GM21381 (cell line): Measurements from ENCODE around the gene APBA2.
"Not testable (repeated sequence)": the region's sequence is repeated elsewhere in the genome, so short reads cannot be mapped to it uniquely, and the experiment has no call there.

ENCODE experiments used
- ATAC-seq: cut with Tn5 transposase; IDR thresholded peaks from one replicate; pipeline ENCODE4 v1.9.1; 2021; ENCODE audit warnings: mild to moderate bottlenecking, moderate library complexity; ENCODE audit not compliant: unreplicated experiment

Gene APBA2

DNA sequence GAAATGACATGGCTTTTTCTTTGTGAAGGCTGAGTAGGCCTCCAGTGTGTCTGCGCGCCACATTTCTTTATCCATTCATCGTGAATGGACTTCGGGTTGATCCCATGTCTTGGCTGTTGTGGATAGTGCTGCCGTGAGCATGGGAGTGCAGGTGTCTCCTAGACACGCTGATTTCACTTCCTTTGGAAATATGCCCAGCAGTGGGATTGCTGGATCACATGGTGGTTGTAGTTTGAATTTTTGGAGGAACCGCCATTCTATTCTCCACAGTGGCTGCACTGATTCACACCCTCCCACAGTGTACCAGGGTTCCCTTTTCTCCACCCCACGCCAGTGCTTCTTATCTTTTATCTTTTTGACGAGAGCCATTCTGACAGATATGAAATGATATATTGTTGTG is 212.2 kb downstream of the APBA2 start:
- no peak for ATAC-seq

DNA sequence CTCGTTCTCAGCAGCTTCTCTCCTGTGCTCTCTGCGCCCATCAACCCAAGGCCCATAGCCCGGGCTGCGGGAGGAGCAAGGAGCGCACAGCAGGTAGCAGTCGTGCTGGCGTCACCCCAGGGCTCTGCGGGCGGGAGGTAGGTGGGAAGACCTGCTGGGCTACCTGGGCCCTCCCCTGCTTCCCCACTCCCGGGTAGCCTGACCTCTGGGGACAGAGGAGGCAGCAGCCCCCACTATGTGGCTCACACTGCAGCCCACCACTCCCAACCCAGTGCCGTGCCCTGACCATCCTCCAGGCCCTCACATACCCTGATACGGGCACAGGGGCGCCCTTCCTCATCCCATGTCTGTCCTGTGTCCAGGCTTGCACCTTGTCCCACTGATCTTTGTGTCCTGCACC is 212.9 kb downstream of the APBA2 start:
- no peak for ATAC-seq

DNA sequence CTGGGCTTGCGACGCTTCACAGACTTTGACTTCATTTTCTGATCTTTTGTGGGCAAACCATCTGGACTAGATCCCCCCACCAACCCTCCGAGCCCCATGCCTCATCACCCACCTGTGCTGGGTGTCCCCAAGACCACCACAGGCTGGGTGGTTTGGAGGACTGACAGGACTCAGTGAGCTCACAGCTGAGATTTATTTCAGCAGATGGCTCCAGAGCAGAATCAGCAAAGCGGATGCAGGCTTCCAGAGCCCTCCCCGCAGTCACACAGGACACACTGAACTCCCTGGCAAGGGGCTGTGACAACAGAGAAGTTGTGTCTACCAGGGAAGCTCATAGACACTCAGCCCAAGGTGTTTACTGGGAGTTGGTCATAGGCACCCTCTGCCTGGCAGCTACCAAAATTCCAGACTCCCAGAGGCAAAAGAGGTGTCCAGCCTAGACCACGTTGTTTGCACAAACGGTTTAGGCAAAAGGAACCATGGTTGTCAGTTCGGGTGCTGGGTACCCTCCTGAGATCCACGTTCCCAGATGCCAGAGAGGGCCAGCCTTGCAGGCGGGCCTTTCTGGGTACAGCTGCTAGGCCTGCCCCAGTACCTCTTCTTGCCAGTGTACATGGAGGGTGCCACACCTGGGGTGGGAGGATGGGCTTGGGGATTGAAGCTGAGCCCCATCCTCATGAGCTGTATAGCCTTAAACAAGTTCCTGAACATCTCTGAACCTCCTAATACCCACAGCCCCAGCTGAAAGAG is 213.5 kb downstream of the APBA2 start:
- no peak for ATAC-seq

DNA sequence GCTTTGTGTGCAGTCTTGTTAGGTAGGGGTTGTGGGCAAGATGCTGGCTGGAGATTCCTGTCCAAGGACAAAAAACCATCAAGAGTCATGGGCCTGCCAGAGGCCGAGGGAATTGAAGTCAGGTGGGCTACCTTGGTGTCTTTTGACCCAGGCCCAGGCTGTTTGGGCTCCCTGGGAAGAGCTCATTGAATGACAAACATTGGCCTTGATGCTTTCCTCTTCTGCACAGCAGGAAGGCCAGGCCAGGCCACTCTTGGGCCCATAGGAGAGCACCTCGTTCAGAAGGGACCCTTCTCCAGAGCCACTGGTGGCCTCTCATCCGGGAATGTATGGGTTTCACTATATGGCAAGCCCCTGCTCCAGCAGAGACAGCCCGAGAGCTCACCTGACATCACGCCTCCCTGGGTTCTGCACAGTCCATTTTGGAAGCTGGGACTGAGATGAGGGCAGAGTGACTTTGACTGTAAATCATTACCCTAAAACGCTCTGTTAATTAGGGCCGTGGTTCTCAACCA is 214.8 kb downstream of the APBA2 start:
- ATAC-seq = no peak

DNA sequence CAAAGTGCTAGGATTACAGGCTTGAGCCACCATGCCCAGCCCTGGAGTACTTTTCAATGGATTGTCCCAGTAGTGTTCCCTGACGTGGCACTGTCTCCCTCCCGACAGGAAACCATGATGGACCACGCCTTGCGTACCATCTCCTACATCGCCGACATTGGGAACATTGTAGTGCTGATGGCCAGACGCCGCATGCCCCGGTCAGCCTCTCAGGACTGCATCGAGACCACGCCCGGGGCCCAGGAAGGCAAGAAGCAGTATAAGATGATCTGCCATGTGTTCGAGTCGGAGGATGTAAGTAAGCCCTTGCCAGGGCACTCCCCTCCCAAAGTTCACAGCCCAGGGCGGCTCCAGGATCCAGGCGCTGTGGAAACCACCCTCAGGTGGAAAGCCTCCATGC is 215.7 kb downstream of the APBA2 start:
- no peak for ATAC-seq

DNA sequence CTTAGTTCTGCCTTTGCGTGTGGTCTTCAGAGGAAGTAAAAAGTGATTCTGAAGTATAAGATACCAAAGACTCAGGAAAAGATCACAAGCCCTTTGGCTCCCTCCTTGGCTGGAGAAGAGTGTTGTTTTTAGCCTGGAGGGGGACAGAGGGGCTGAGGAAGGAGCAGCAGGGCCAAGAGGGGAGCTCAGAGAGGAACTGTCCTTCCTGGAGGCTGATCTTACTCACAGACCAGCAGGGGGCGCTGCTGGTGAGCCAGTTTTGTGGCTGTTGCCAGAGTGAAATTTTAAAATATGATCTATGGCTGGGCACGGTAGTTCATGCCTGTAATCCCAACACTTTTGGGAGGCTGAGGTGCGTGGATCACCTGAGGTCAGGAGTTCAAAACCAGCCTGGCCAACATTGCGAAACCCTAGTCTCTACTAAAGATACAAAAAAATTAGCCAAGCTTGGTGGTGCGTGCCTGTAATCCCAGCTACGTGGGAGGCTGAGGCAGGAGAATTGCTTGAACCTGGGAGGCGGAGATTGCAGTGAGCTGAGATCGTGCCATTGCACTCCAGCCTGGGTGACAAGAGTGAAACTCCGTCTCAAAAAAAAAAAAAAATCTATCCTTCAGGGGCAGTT is 216.5 kb downstream of the APBA2 start:
- ATAC-seq = not testable (repeated sequence)

DNA sequence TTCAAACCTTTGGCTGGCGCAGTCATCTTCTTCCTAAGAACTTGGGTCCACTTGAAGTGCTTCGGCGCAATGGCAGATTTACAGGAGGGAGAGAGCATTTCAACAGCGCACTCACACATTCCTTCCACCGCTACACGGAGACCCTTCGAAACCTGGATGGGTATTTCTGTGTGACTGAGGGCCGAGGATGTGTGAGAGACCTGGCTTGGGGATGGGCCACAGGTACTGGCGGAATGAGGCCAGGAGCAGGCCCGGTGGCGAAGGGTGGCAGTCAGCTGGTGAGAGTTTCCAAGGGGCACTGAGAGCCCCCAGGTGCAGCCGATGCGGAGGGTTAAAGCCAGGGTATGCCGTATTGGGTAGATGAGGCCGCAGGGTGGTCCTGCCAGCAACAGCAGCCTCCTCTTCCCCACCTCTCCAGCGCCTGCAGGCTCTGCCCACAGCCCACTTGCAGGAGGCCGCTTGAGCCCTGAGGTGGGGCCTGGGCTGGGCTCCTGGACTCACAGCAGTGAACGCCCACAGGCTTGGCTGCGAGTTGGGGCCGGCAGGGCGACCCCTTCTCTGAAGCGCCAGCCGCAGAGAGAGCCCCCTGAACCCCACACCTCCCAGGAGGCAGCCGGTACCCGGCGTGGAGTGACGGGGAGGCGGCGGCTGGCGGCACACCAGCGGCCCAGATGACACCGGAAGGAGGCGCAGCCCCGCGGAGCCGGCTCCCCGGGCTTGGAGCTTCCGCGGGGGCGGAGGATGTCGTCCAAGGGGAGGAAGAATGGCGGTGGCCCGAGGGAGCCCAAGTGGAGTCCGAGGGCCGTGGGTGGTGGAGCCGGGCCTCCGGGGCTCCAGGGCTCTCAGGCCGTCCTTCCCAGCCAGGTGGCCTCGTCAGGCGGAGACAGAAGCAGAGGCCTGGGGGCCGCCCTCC is 217.4 kb downstream of the APBA2 start:
- ATAC-seq = no peak

DNA sequence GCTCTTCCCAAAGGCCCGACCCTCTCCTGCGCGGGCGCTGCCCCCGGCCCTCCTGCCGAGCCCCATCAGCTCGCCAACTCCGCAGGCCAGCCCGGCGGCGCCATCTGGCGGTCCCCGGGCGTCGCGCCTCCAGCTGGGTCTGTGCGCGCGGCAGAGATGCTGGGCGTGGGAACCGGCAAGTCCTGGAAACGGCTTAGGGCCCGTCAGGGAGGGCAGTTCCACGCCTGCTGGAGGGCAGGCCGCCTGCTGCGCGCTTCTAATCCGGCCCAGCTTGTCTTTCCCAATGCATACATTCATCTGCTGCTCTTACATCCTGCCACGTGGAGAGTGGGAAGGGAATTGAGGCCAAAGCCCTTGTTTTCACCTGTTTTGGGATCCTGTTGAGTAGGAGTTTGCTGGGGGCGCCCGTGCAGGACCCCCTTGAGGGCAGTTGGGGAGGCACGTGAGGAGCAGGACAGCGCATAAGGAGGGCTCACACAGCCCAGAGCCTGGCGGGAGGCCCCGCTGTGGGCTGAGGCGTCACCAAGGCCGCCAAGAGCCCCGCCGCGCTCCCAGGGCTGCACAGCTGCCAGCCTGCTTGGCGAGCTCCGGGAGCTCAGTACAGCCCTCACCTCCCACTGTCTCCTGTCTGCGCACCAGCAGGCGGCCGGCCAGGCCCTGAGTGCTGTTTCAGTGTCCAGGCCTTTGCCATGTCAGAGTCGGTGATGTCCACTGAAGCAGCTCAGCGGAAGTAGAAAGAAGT is 218.2 kb downstream of the APBA2 start:
- ATAC-seq = no peak

DNA sequence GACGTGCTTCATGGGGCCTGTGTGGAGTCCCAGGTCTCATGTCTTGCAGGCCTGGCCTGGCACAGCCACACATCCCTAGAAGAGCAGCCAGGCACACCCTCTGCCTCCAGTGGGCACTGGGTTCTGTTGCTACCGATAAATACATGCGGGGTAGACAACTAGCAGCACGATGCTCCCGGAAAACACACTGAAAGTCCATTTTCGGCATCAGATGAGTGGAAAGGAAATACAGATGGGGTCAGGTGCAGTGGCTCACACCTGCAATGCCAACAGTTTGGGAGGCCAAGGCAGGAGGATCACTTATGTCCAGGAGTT is 218.7 kb downstream of the APBA2 start:
- ATAC-seq = no peak

DNA sequence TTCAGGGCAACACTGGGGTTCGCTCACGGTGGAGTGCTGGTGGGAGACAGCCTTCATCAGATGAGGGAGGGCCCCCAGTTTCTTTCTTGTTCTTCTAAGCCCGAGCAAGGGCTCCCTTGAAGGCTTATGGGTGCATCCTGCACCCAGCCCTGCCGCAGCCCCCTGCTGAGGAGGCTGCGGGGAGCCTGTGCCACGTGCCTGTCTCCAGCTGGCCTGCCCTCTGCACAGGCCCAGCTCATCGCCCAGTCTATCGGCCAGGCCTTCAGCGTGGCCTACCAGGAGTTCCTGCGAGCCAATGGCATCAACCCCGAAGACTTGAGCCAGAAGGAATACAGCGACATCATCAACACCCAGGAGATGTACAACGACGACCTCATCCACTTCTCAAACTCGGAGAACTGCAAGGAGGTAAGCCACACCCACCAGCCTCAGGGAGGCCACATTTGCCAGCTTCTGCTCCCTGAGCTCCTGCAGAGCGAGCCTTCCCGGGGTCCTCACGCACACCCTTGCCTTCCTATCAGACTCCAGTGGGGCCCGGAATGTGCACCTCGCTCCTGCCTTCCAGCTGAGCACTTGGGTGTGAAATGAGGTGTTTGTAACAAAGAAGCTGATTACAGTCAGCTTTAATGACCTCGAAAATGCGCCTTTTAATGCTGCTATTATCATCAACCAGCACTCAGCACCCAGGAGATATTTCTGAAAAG is 219.5 kb downstream of the APBA2 start:
- no peak for ATAC-seq

DNA sequence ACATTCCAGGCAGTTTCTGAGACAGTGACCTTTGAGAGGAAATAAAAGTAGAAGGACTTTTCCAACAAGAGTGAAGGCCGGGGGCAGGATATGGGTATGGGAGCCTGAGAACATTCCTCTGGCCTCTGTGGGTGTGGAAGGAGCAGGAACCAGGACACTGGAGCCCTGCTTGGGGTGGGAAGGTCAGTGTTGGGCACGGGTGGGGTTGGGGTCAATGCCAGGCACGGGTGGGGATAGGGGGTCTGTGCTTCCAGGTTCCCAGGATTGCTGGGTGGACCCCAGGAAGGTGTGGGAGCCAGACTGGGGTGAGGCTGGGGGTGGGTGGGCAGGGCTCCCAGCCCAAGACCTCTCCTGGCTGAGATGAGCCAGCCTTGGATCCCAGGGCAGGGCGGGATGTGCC is 220.3 kb downstream of the APBA2 start:
- no peak for ATAC-seq

DNA sequence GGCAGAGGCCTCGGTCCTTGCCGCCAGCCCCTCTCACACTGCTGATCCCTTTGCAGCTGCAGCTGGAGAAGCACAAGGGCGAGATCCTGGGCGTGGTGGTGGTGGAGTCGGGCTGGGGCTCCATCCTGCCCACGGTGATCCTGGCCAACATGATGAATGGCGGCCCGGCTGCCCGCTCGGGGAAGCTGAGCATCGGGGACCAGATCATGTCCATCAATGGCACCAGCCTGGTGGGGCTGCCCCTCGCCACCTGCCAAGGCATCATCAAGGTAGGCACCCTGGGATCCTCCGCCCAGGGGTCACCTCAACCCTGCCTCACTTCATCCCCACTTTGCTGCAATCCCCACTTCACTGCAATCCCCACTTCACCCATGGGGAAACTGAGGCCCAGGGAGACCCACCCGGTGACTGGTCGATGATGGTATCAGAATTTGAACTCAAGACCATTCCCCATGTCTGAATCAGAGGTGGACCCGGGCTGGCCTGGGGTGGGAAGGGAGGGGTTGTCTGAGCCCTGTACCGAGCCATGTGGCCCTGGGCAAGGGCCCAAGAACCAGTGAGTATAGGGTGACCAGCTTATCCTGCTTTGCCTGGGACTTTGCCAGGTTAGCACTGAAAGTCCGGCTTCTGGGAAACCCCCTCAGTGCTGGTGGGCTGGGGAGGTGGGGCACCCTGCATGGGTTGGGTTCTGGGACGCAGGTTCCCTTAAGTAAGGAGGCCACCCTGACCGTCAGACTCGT is 220.9 kb downstream of the APBA2 start:
- ATAC-seq = no peak

DNA sequence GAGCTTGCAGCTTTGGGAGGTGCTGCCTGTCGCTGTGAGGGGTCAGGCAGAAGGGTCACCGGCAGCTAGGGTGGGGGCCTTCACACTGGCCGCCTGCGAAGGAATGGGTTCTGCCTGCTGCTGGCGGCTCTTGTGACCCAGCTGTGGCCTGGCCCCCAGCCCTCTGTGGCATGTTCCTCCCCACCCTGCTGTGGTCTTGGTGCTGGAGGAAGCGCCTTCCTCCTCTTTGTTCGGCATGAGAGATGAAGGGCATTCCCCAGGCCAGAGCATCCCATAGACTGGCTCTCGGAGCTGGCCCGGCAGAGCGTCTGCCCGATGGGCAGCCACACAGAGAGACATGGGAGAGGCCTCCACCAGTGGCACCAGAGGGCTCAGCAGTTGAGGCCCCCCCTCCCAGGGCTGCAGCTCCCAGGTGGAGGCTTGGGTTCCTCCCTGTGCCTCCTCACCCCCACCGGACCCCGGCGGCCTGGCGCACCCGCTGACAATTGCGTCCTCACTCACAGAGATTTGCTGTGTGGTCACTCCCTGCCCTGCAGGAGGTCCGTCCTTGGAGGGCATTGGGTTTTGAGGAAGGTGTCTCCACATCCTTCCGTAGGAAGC is 221.6 kb downstream of the APBA2 start:
- no peak for ATAC-seq

DNA sequence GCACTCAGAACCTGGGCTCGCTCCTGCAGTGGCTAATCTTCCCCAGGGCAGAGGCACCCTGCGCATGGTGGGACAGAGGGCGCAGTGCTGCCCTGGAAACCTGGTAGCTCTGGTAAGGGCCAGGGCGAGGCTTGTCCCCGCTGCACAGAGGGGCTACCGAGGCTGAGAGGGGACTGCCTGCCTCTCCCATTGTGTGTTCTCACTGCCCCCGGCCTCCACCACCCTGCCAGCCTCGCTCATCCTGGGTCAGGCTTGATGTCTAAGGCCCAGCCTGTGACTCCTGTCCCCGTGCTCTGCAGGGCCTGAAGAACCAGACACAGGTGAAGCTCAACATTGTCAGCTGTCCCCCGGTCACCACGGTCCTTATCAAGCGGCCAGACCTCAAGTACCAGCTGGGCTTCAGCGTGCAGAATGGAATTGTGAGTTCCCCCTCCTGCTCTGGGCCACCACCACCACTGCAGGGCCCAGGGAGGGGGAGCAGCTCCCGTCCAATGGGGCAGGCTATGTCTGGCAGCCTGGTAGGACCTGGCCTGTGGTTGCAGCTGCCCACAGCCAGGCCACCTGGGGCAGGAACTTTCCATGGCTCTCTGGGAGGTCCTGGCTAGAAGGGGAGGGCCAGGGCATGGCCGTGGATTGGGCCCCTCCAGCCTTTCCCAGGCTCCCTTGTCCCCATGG is 222.3 kb downstream of the APBA2 start:
- ATAC-seq = no peak

DNA sequence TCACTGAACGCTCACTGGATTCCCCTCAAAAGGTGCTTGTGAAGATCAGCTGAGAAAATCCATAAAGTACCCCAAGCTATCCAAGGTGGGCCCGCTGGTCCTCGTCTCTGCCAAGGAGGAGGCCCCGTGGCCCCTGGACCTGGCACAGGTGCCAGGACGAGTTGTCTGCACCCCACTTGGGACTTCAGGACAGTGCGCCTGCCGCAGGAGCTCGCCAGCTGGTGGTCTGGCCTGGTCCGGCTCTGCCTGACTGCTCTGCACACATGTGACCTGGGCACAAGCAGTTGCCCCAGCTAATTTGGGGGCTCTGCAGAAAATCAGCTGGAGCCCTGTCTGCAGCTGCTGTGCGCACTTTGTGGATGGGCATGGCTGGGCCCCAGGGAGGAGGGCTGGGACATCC is 224.0 kb downstream of the APBA2 start:
- no peak for ATAC-seq

DNA sequence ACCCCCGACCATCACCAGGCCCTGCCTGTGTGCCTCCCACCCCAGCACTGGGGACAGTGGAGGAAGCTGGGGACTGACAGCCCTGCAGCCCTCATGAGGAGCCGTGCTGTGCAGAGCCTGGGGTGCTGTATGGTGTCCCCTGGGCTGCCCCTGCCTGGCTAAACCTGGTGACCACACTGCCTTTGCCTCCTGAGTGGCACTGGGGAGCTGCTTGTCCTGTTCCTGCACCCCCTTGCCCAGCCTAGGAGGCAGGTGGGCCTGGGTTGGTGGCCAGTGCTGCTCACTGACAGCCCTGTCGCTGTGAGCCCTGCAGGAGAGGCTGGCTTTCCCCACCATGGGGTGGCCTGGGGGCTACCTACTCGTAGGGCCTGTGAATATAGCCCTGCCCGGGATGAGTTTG is 224.4 kb downstream of the APBA2 start:
- ATAC-seq = no peak

DNA sequence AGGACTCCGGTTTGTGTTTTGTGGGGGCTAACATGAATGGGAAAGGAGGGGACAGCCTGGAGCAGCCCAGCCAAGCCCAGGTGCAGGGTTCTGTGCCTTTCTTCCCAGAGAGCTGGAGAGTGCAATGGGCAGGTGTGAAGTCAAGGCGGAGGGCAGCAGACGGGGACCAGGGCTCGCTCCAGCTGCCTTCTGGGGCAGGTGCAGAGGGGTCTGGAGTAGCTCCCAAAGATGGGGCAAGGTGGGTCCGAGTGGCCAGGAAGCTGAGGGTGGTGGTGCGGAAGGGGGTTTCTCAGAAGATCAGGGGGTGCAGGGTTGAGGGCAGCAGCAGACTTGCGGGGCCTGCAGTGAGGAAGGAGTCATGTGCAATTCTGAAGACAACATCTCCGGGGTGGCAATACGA is 225.0 kb downstream of the APBA2 start:
- no peak for ATAC-seq

DNA sequence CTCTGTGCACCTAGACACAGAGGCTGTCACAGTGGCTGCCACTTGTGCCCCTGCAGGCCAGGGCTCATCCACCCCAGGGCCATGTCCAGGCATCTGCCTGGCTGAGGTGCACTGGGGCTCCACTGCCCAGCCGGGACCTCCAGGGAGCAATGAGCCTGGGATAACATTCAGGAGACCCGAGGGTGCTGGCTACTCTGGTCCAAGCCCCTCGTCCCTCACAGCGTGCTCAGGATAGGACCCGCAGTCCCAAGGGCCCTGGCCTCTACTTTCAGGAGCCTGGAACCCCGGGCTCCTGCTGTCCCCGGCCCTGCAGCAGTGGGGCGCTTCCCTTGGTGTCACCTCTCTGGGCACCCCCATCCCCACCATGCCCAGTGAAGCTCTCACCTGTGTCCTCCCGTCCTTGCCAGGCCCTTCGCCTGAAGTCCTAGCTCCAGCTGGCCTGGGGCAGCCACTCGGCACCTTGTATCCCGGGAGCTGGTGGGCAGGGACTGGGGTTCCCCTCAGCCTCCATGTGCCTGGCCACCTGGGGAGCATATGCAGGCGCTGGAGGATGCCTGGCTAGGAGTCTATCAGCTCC is 226.0 kb downstream of the APBA2 start:
- ATAC-seq = no peak
